A673 (cell line): Measurements from ENCODE around the gene CAST. TPM values are rescaled to one million over a fixed set of nuclear protein-coding genes. Genes with fewer than 3 reads are reported as not detected.

Experiments
- BruUV-seq: library from RNA; stranded (reverse); fragments of 400-500 nt; replicated peaks from 2 replicates; lab custom pipeline; 2021; lab: Mats Ljungman, UMichigan
- CTCF ChIA-PET: fragments of 300-600 bp; sonication (Branson Sonifier 250); formaldehyde crosslinking; loops from one replicate; lab custom pipeline; 2022; ENCODE audit warnings: antibody characterized with exemption; lab: Charles Lee
- POLR2A ChIA-PET: fragments of 300-600 bp; sonication (Branson Sonifier 250); formaldehyde crosslinking; loops from one replicate; lab custom pipeline; 2022; ENCODE audit warnings: antibody characterized with exemption; ENCODE audit not compliant: low non-redundant PET; lab: Charles Lee
- DNase-seq: peaks from one replicate; pipeline ENCODE4 v3.0.0-alpha.2; 2015; ENCODE audit warnings: low spot score
- H3K27ac ChIP-seq: fragments of 200-600 bp; sonication (generic); 2 replicates; pipeline ENCODE4 v1.5.1; 2016; ENCODE audit warnings: mixed run types, low read depth, mild to moderate bottlenecking, mixed read lengths, antibody characterized with exemption, low read length; ENCODE audit not compliant: poor library complexity, severe bottlenecking
- H3K27me3 ChIP-seq: fragments of 200-600 bp; sonication (generic); replicated peaks from 2 replicates; pipeline ENCODE4 v1.6.1; 2017; ENCODE audit warnings: mixed run types, low read depth, mild to moderate bottlenecking, mixed read lengths, antibody characterized with exemption, low read length; ENCODE audit not compliant: insufficient read depth, poor library complexity
- H3K36me3 ChIP-seq: fragments of 200-600 bp; sonication (generic); 2 replicates; pipeline ENCODE4 v1.6.1; 2016; ENCODE audit warnings: mixed run types, mild to moderate bottlenecking, mixed read lengths, antibody characterized with exemption, low read length; ENCODE audit not compliant: insufficient read depth, poor library complexity, severe bottlenecking
- H3K4me1 ChIP-seq: fragments of 200-600 bp; sonication (generic); 2 replicates; pipeline ENCODE4 v1.6.1; 2017; ENCODE audit warnings: mixed run types, mild to moderate bottlenecking, mixed read lengths, antibody characterized with exemption, low read length; ENCODE audit not compliant: insufficient read depth, poor library complexity, severe bottlenecking
- H3K4me3 ChIP-seq: fragments of 200-600 bp; sonication (generic); 2 replicates; pipeline ENCODE4 v1.5.1; 2016; ENCODE audit warnings: low read depth, mixed run types, mild to moderate bottlenecking, mixed read lengths, low read length; ENCODE audit not compliant: poor library complexity, severe bottlenecking
- H3K9me3 ChIP-seq: fragments of 200-600 bp; sonication (generic); 2 replicates; pipeline ENCODE4 v1.6.1; 2016; ENCODE audit warnings: mixed run types, low read depth, mild to moderate bottlenecking, mixed read lengths, antibody characterized with exemption, low read length; ENCODE audit not compliant: poor library complexity, severe bottlenecking
- CTCF ChIP-seq: fragments of 300-800, 200-600 bp; sonication (generic); conservative IDR thresholded peaks from 2 replicates; pipeline ENCODE4 v1.5.1; 2017; ENCODE audit warnings: low read depth, mild to moderate bottlenecking, antibody characterized with exemption, low read length, moderate library complexity, mixed read lengths
- EZH2 ChIP-seq: fragments of 200-600 bp; sonication (generic); IDR thresholded peaks from 2 replicates; pipeline ENCODE4 v1.6.1; 2017; ENCODE audit warnings: borderline replicate concordance, low read depth, mild to moderate bottlenecking, mixed read lengths, antibody characterized with exemption, low read length; ENCODE audit not compliant: poor library complexity, severe bottlenecking
- intact Hi-C: fragments of 100-400 bp; cut with micrococcal nuclease; formaldehyde crosslinking; loops from one replicate; pipeline ENCODE4 v1.10.0; 2022; ENCODE audit not compliant: unreplicated experiment
- total RNA-seq: library from RNA; stranded (reverse); gene quantifications from 2 replicates; pipeline ENCODE4 v1.2.3, GENCODE V29; 2021

CAST gene
- total RNA-seq, 1 experiment from 2014 or later: 66.8 TPM

- no peak for TF ChIP-seq CTCF
- no peak for TF ChIP-seq EZH2
- BruUV-seq: no TSS peak
- Histone ChIP-seq H3K27me3 (no peaks in the 10 kb centered on the region), H3K27ac (no peak overlapping the region), H3K9me3 (no peaks in the 10 kb centered on the region), H3K36me3 (no peaks in the 10 kb centered on the region), H3K4me1 (peaks cover 15% of the 10 kb centered on the region), H3K4me3 (no peak overlapping the region)
- ChIA-PET POLR2A (no interaction called here), CTCF (no interaction called here)
- intact Hi-C loops: no loop called here
- DNase-seq: no peak
Observed at GRCh38 chr5:96651047-96651446, 11.1 kb upstream of the CAST start.

DNA sequence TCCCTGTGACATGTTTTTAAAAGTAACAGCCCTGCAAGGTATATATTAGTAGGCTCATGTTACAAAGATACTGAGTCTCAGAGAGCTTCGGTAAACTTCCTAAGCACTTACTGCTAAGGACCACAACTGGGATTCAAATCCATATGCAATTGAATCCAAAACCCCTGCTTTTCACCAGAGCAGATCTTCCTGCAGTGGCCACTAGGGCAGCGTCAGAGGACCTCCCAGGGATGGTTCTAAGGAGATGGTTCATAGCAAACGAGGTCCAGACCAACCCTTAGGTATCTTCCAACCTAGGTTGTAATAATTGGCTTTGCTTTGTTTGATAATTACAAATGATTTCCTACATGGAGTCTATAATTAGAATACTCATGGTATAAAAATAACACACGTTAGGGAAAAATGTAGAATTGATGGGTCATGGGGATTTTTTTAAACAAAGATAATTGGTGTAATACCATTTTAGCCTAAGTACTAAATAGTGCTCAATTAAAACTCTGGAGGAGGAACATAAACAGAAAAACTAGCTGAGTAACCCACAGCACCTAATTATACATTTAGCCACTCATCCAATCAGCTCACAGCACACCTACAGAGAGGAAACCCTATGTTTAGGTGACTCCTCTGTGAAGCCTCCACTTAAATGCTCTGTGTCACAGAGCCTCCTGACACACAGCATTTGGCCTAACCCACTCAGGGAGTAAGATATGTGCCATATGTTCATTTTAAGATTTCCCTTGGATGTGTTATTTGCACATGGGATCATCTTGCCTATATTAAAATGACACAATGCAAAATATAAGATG is 10.0 kb upstream of the CAST start:
- TF ChIP-seq CTCF (peak; percentile 50), EZH2 (no peak)
- ChIA-PET POLR2A (no interaction called here), CTCF (no interaction called here)
- H3K9me3 ChIP-seq: no peaks in the 10 kb centered on the region
- H3K27me3 ChIP-seq: no peaks in the 10 kb centered on the region
- BruUV-seq: no TSS peak
- peaks cover 15% of the 10 kb centered on the region for H3K4me1 ChIP-seq
- H3K36me3 ChIP-seq: no peaks in the 10 kb centered on the region
- DNase-seq: peak; percentile 28
- H3K4me3 ChIP-seq: no peak overlapping the region
- intact Hi-C loops: no loop called here
- H3K27ac ChIP-seq: no peak overlapping the region

DNA sequence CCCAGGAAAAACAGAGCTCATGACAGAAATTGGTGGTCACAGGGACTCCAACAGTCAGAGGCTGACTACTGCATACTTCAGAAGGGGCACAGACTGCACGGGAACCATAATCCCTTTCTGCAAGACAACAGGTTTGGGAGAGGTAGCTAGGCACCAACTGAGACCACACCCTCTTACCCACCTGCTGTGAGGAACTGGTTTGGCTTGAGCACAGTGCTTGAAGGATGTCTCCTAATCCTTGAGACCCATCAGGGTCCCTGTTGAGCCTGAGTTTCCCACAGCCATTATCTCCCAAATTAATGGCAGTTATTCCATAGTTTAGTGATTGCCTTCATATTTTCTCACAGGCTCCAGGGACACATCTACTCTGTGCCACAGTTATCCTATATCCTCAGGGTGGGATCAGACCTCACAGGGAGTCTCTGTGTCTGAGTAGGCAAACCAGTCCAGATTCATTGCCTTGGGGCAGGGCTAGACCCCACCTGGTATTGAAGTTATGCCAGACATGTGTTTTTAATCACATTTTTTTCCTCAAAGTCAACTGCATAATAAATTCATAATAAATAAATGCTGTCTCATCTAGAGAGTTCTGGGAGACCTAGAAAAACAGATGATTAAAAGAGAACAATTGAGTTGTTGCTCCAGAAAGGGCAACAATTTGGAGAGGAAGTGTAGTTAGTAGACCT is 9.3 kb upstream of the CAST start:
- no peaks in the 10 kb centered on the region for H3K36me3 ChIP-seq
- no peak overlapping the region for H3K4me3 ChIP-seq
- ChIA-PET POLR2A (no interaction called here), CTCF (no interaction called here)
- intact Hi-C loops: no loop called here
- no peaks in the 10 kb centered on the region for H3K9me3 ChIP-seq
- no peak overlapping the region for H3K27ac ChIP-seq
- no peaks in the 10 kb centered on the region for H3K27me3 ChIP-seq
- BruUV-seq: no TSS peak
- peaks cover 15% of the 10 kb centered on the region for H3K4me1 ChIP-seq
- TF ChIP-seq EZH2 (no peak), CTCF (no peak)
- DNase-seq: no peak
